ENCODE results near the gene CLASP2.

CLASP2 gene

DNA sequence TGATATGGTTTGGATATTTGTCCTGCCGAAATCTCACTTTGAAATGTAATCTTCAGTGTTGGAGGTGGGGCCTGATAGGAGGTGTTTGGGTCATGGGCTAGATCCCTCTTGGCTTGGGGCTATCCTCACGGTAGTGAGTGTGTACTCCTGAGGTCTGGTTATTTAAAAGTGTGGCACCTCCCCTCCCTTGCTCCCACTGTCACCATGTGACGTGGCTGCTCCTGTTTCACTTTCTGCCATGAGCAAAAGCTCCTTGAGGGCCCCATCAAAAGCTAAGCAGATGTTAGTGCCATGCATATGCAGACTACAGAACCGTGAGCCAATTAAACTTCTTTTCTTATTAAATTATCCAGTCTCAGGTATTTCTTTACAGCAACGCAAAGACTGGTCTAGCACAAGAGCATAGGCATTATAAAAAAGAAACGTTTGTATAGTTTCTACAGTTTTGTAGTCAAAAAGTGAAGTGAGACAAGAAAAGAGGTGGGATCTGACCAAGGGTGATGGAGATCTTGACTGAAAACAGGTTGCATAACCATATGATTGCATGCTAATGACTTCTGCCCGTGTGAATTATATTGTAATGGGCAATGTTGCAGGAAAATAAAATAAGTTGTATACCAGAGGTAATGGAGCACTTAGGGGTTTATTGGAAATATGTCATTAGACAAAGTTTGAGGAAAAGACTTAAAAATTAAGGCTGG lies 28.5 kb upstream of the CLASP2 start:
- Histone ChIP-seq H3K4me3 (ENCODE audit: low read length, poor library complexity, severe bottlenecking) (no peak overlapping the region), H3K79me2 (ENCODE audit: insufficient read depth, low read length) (no peaks in the 10 kb centered on the region), H3F3A (ENCODE audit: low read depth) (no peaks in the 10 kb centered on the region), H3K9ac (ENCODE audit: low read depth, low read length, poor library complexity, severe bottlenecking) (no peak overlapping the region), H4K20me1 (ENCODE audit: insufficient read depth, low read length, poor library complexity, severe bottlenecking) (no peaks in the 10 kb centered on the region), H3K9me3 (ENCODE audit: insufficient read depth, low read depth, low read length) (no peaks in the 10 kb centered on the region), H2AFZ (ENCODE audit: low read length) (no peak overlapping the region), H3K36me3 (ENCODE audit: insufficient read depth, low read length) (no peaks in the 10 kb centered on the region), H3K4me1 (ENCODE audit: insufficient read depth, low read length, poor library complexity, severe bottlenecking) (no peaks in the 10 kb centered on the region), H3K27me3 (ENCODE audit: insufficient read depth, low read length, poor library complexity, severe bottlenecking) (no peaks in the 10 kb centered on the region), H3K9me2 (replicated peaks; ENCODE audit: low read depth, low read length) (no peaks in the 10 kb centered on the region), H3K4me2 (ENCODE audit: low read depth, low read length, poor library complexity, severe bottlenecking) (no peak overlapping the region)
- TF ChIP-seq CTCF (conservative IDR thresholded peaks at IDR 0.05; ENCODE audit: low read length) (no peak), EZH2phosphoT487 (IDR thresholded peaks at IDR 0.05; ENCODE audit: borderline replicate concordance) (no peak)

GRCh38 chr3:33737146-33737545 lies 19.1 kb upstream of the CLASP2 start:
- no peak overlapping the region for H3K4me3 ChIP-seq (ENCODE audit: low read length, poor library complexity, severe bottlenecking)
- H3K79me2 ChIP-seq (ENCODE audit: insufficient read depth, low read length) = no peaks in the 10 kb centered on the region
- no peak overlapping the region for H2AFZ ChIP-seq (ENCODE audit: low read length)
- H3K4me1 ChIP-seq (ENCODE audit: insufficient read depth, low read length, poor library complexity, severe bottlenecking) = no peaks in the 10 kb centered on the region
- no peaks in the 10 kb centered on the region for H4K20me1 ChIP-seq (ENCODE audit: insufficient read depth, low read length, poor library complexity, severe bottlenecking)
- no peaks in the 10 kb centered on the region for H3K9me2 ChIP-seq (replicated peaks; ENCODE audit: low read depth, low read length)
- no peak overlapping the region for H3K4me2 ChIP-seq (ENCODE audit: low read depth, low read length, poor library complexity, severe bottlenecking)
- no peak overlapping the region for H3K9ac ChIP-seq (ENCODE audit: low read depth, low read length, poor library complexity, severe bottlenecking)
- H3K27me3 ChIP-seq (ENCODE audit: insufficient read depth, low read length, poor library complexity, severe bottlenecking) = no peaks in the 10 kb centered on the region
- peaks cover under 1% of the 10 kb centered on the region; the same call in 1 of the 2 replicates for H3K9me3 ChIP-seq (ENCODE audit: insufficient read depth, low read depth, low read length)
- no peaks in the 10 kb centered on the region for H3F3A ChIP-seq (ENCODE audit: low read depth)
- TF ChIP-seq EZH2phosphoT487 (IDR thresholded peaks at IDR 0.05; ENCODE audit: borderline replicate concordance) = no peak
- no peak for TF ChIP-seq CTCF (conservative IDR thresholded peaks at IDR 0.05; ENCODE audit: low read length)
- no peaks in the 10 kb centered on the region for H3K36me3 ChIP-seq (ENCODE audit: insufficient read depth, low read length)

DNA sequence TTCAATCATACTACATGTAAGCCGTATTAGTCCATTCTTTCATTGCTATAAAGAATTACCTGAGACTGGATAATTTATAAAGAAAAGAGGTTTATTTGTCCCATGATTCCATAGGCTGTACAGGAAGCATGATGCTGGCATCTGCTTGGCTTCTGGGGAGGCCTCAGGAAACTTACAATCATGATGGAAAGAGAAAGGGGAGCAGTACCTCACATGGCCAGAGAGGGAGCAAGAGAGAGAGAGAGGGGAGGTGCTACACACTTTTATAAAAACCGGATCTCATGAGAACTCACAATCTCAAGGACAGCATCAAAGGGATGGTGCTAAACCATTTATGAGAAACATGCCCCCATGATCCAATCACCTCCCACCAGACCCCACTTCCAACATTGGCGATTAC lies 14.3 kb upstream of the CLASP2 start:
- Histone ChIP-seq H3K27me3 (ENCODE audit: insufficient read depth, low read length, poor library complexity, severe bottlenecking) (no peaks in the 10 kb centered on the region), H3K9me2 (replicated peaks; ENCODE audit: low read depth, low read length) (no peaks in the 10 kb centered on the region), H3K36me3 (ENCODE audit: insufficient read depth, low read length) (no peaks in the 10 kb centered on the region), H4K20me1 (ENCODE audit: insufficient read depth, low read length, poor library complexity, severe bottlenecking) (no peaks in the 10 kb centered on the region), H3K4me2 (ENCODE audit: low read depth, low read length, poor library complexity, severe bottlenecking) (no peak overlapping the region), H3F3A (ENCODE audit: low read depth) (no peaks in the 10 kb centered on the region), H3K9me3 (ENCODE audit: insufficient read depth, low read depth, low read length) (peaks cover 6% of the 10 kb centered on the region; the same call in 1 of the 2 replicates), H2AFZ (ENCODE audit: low read length) (no peak overlapping the region), H3K4me3 (ENCODE audit: low read length, poor library complexity, severe bottlenecking) (no peak overlapping the region), H3K9ac (ENCODE audit: low read depth, low read length, poor library complexity, severe bottlenecking) (no peak overlapping the region), H3K79me2 (ENCODE audit: insufficient read depth, low read length) (no peaks in the 10 kb centered on the region), H3K4me1 (ENCODE audit: insufficient read depth, low read length, poor library complexity, severe bottlenecking) (no peaks in the 10 kb centered on the region)
- TF ChIP-seq EZH2phosphoT487 (IDR thresholded peaks at IDR 0.05; ENCODE audit: borderline replicate concordance) = no peak
- peak; percentile 44 for TF ChIP-seq CTCF (conservative IDR thresholded peaks at IDR 0.05; ENCODE audit: low read length)

Data from Loucy (cell line).